RWPE2 (cell line): ENCODE data around the gene CARD9.

Source experiments
- ATAC-seq: fragments of 200-7000 bp; cut with Tn5 transposase; 3 replicates; pipeline ENCODE4 v1.9.1; 2021; ENCODE audit warnings: low read depth
- DNase-seq: peaks from one replicate; pipeline ENCODE4 v3.0.0-alpha.2; 2020; ENCODE audit warnings: low spot score
- H3K27ac ChIP-seq: fragments of 450-650 bp; 2 replicates; pipeline ENCODE4 v1.5.1; 2017; ENCODE audit warnings: mild to moderate bottlenecking; ENCODE audit not compliant: poor library complexity, severe bottlenecking
- H3K27me3 ChIP-seq: fragments of 250-450 bp; sonication (Bioruptor Pico); 2 replicates; pipeline ENCODE4 v1.5.1; 2021; ENCODE audit warnings: mild to moderate bottlenecking, moderate library complexity; ENCODE audit not compliant: insufficient read depth, poor library complexity, severe bottlenecking
- H3K36me3 ChIP-seq: fragments of 250-450 bp; sonication (Bioruptor Pico); 2 replicates; pipeline ENCODE4 v1.5.1; 2020; ENCODE audit warnings: low read depth, mild to moderate bottlenecking, moderate library complexity
- H3K4me1 ChIP-seq: fragments of 250-450 bp; sonication (Bioruptor Pico); 2 replicates; pipeline ENCODE4 v1.5.1; 2021; ENCODE audit warnings: mild to moderate bottlenecking, moderate library complexity; ENCODE audit not compliant: insufficient read depth, poor library complexity, severe bottlenecking
- H3K4me3 ChIP-seq: fragments of 250-450 bp; sonication (Bioruptor Pico); 2 replicates; pipeline ENCODE4 v1.5.1; 2021; ENCODE audit warnings: mild to moderate bottlenecking, moderate library complexity; ENCODE audit not compliant: severe bottlenecking
- H3K9me3 ChIP-seq: fragments of 250-450 bp; sonication (Bioruptor Pico); 2 replicates; pipeline ENCODE4 v1.5.1; 2021; ENCODE audit warnings: mild to moderate bottlenecking, moderate library complexity; ENCODE audit not compliant: severe bottlenecking
- TF ChIP-seq, protein P1 (sequence below): fragments of 450-650 bp; IDR thresholded peaks from one replicate; pipeline ENCODE4 v1.5.1; 2017; ENCODE audit warnings: mild to moderate bottlenecking, moderate library complexity; ENCODE audit not compliant: poor library complexity, severe bottlenecking

Gene CARD9

GRCh38 chr9:136339958-136340310 lies 33.5 kb downstream of the CARD9 start:
- no peak overlapping the region for H3K4me3 ChIP-seq
- no peaks in the 10 kb centered on the region for H3K9me3 ChIP-seq
- no peak for DNase-seq
- no peaks in the 10 kb centered on the region for H3K36me3 ChIP-seq
- TF ChIP-seq, protein P1, sequence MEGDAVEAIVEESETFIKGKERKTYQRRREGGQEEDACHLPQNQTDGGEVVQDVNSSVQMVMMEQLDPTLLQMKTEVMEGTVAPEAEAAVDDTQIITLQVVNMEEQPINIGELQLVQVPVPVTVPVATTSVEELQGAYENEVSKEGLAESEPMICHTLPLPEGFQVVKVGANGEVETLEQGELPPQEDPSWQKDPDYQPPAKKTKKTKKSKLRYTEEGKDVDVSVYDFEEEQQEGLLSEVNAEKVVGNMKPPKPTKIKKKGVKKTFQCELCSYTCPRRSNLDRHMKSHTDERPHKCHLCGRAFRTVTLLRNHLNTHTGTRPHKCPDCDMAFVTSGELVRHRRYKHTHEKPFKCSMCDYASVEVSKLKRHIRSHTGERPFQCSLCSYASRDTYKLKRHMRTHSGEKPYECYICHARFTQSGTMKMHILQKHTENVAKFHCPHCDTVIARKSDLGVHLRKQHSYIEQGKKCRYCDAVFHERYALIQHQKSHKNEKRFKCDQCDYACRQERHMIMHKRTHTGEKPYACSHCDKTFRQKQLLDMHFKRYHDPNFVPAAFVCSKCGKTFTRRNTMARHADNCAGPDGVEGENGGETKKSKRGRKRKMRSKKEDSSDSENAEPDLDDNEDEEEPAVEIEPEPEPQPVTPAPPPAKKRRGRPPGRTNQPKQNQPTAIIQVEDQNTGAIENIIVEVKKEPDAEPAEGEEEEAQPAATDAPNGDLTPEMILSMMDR, result no peak
- ATAC-seq, result no peak
- no peaks in the 10 kb centered on the region for H3K27me3 ChIP-seq
- no peaks in the 10 kb centered on the region for H3K4me1 ChIP-seq
- H3K27ac ChIP-seq, result no peak overlapping the region

GRCh38 chr9:136339173-136339957 lies 34.1 kb downstream of the CARD9 start:
- Histone ChIP-seq H3K4me1 (no peaks in the 10 kb centered on the region), H3K27me3 (no peaks in the 10 kb centered on the region), H3K9me3 (no peaks in the 10 kb centered on the region), H3K27ac (no peak overlapping the region), H3K36me3 (no peaks in the 10 kb centered on the region), H3K4me3 (no peak overlapping the region)
- TF ChIP-seq, protein P1, result peak; percentile 90
- ATAC-seq, result peak; percentile 63
- DNase-seq, result no peak

DNA sequence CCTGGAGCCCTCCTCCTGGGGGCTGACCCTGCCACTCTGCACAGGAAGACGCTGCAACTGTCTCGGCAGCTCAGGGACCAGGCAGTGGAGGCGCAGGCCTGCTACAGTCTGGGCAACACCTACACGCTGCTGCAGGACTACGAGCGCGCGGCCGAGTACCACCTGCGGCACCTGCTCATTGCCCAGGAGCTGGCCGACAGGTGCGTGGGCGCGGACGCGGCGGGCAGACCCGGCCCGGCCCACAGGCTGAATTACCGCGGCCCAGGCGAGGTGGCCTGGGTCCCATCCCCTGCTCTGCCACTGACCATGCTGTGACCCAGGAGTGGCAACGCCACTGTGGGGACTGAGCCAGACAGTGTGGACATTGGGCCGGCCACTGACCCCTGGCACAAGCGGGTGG lies 35.0 kb downstream of the CARD9 start:
- H3K4me3 ChIP-seq, result no peak overlapping the region
- TF ChIP-seq, protein P1, result no peak
- no peak for ATAC-seq
- no peaks in the 10 kb centered on the region for H3K9me3 ChIP-seq
- DNase-seq, result no peak
- no peaks in the 10 kb centered on the region for H3K36me3 ChIP-seq
- no peak overlapping the region for H3K27ac ChIP-seq
- no peaks in the 10 kb centered on the region for H3K4me1 ChIP-seq
- H3K27me3 ChIP-seq, result no peaks in the 10 kb centered on the region

GRCh38 chr9:136337416-136338395 lies 35.8 kb downstream of the CARD9 start:
- no peaks in the 10 kb centered on the region for H3K36me3 ChIP-seq
- no peak for DNase-seq
- no peak overlapping the region for H3K4me3 ChIP-seq
- TF ChIP-seq, protein P1, result no peak
- no peak overlapping the region for H3K27ac ChIP-seq
- H3K27me3 ChIP-seq, result no peaks in the 10 kb centered on the region
- no peaks in the 10 kb centered on the region for H3K4me1 ChIP-seq
- no peaks in the 10 kb centered on the region for H3K9me3 ChIP-seq
- no peak for ATAC-seq
